Tibial nerve (tissue), 4 donors: ENCODE data around the gene NT5C1A. TPM values are rescaled to one million over a fixed set of nuclear protein-coding genes. Genes with fewer than 3 reads are reported as not detected.

Experiments
- DNase-seq, 2 donors: peaks; one replicate each; pipeline ENCODE4 v3.0.0-alpha.2; 2019; ENCODE audit warnings: low spot score in 2 of 2
- H3K27ac ChIP-seq, 4 donors: fragments of 200-600 bp; sonication (generic) in 3 of 4; one replicate each; pipeline ENCODE4 v1.5.1; 2017 to 2019; ENCODE audit warnings: mild to moderate bottlenecking in 1 of 4
- H3K27me3 ChIP-seq, 2 donors: fragments of 200-600 bp; sonication (generic) in 1 of 2; one replicate each; pipeline versions ENCODE4 v1.5.1 to v1.6.0; 2017 to 2019
- H3K36me3 ChIP-seq, 3 donors: fragments of 200-600 bp; sonication (generic); one replicate each; pipeline ENCODE4 v1.5.1; 2018 to 2019
- H3K4me1 ChIP-seq, 4 donors: fragments of 200-600 bp; sonication (generic) in 3 of 4; one replicate each; pipeline ENCODE4 v1.5.1; 2017 to 2019
- H3K4me3 ChIP-seq, 4 donors: fragments of 200-600 bp; sonication (generic) in 3 of 4; one replicate each; pipeline ENCODE4 v1.5.1; 2017 to 2019; ENCODE audit warnings: mild to moderate bottlenecking in 1 of 4, moderate library complexity in 1 of 4
- H3K9me3 ChIP-seq, 4 donors: fragments of 200-600 bp; sonication (generic) in 3 of 4; one replicate each; pipeline ENCODE4 v1.5.1; 2017 to 2019
- EP300 ChIP-seq, 2 donors: sonication (generic); formaldehyde crosslinking; IDR thresholded peaks; one replicate each; pipeline ENCODE4 v1.6.1; 2017; ENCODE audit warnings: antibody characterized with exemption in 2 of 2, mild to moderate bottlenecking in 1 of 2
- POLR2A ChIP-seq, 2 donors: fragments of 450-650 bp; IDR thresholded peaks; one replicate each; pipeline ENCODE4 v1.6.1; 2017; ENCODE audit warnings: antibody characterized with exemption in 2 of 2, mild to moderate bottlenecking in 2 of 2, moderate library complexity in 2 of 2
- WGBS, 2 donors: methylation state at CpG; one replicate each; pipeline ENCODE4 v1.1.5; 2018; 5-methylcytosine and 5-hydroxymethylcytosine counted together
- total RNA-seq, 4 donors: library from RNA; depleted of rRNA; stranded (reverse); fragments of >200 nt; gene quantifications; one replicate each; pipeline ENCODE4 v1.1.0, GENCODE V29; 2016
- TF ChIP-seq, protein P1 (sequence below), 5 experiments: fragments of 200-600 bp in 3 of 5; fragments of 450-650 bp in 2 of 5; sonication (generic) in 3 of 5; IDR thresholded peaks; one replicate each; pipeline ENCODE4 v1.5.1; 2016 to 2019; ENCODE audit warnings: antibody characterized with exemption in 5 of 5, mild to moderate bottlenecking in 3 of 5, moderate library complexity in 2 of 5

Gene NT5C1A
- total RNA-seq, 4 donors from 2014 or later, result 2.2 TPM; not detected in 3

DNA sequence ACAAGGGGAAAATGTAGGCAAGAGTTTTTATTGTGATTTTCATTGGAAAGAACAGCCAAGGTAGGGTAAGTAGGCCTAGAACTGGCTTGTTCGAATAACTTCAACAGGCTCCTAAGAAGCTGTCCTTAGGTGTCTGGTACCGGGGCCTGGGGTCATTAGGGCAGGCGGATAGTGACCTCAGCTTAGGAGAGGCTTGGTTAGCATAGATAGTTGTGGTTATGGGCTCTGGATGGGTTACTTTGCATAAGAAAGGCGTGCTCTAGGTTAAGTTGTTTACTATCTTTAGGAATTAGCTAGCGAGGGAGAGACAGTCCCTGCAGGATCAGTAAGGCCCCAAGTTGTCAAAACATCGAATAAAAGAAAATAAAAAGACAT is 40.0 kb upstream of the NT5C1A start:
- TF ChIP-seq EP300 (IDR thresholded peaks at IDR 0.05), result no peak
- Histone ChIP-seq H3K4me3 (no peak overlapping the region), H3K27ac (no peak overlapping the region), H3K27me3 (peaks cover 0 to 19% of the 10 kb centered on the region in 2 donors), H3K9me3 (no peaks in the 10 kb centered on the region), H3K36me3 (no peaks in the 10 kb centered on the region), H3K4me1 (no peaks in the 10 kb centered on the region)
- WGBS, 2 donors, result 70 to 77% methylated on average over 6 of the region's 6 CpGs
- no peak for DNase-seq

DNA sequence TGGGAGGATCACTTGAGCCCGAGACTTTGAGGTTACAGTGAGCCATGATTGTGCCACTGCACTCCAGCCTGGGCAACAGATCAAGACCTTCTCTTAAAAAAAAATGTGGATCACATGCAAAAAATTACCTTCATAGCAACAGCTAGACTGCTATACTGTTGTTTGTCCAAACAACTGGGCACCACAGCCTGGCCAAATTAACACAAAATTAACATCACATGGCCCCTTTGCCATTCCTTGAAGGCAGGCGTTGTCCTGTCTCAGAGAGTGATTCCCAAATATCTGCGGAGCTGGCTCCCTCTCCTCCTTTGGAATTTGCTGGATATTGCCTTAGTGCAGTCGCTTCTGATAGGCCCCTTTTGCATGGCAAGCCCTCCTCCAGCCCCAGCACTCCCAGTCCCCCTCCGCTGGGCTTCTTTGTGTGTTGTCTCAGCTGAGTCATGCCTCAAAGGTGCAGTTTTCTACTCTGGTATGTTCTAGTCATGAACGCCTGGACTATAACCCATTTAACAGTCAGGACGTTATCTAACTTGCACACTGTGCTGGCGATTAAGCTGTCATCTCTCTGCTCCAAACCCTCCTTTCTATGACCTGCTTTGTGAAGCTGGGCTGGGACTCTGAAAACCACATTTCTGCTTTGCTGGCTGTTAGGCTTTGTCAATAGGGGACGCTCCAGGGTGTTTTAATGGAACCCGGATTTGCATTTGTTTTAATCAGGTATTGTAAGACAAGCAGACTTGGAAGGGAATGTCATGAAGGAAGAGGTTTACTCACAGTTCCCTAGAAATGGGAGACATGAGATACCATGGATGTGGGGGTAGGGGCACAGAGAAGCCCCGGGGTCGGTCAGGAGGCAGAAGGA is 39.4 kb upstream of the NT5C1A start:
- 58 to 63% methylated on average over 12 of the region's 12 CpGs for WGBS, 2 donors

DNA sequence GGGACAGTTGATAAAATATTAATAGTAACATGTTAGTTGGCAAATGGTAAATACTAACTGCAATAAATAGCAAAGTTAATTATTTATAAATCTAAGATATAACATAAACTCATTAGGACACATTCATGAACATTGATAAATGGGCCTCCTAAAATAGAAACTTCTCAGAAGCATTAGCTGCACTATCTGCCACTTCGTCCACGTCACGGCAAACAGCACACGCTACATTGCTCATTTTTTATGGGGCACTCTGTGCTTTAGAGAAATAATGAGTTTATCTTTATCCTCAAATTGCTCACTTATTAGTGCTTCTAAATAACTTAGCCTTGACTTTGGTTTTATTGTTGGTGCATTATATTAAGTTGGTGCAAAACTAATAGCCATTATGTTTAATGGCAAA is 35.6 kb upstream of the NT5C1A start:
- Histone ChIP-seq H3K4me1 (no peaks in the 10 kb centered on the region), H3K4me3 (no peak overlapping the region), H3K9me3 (no peaks in the 10 kb centered on the region), H3K27me3 (no peaks in the 10 kb centered on the region), H3K36me3 (no peaks in the 10 kb centered on the region), H3K27ac (no peak overlapping the region)
- 87 to 93% methylated on average over 4 of the region's 4 CpGs for WGBS, 2 donors
- DNase-seq, result no peak
- TF ChIP-seq POLR2A (IDR thresholded peaks at IDR 0.05) (no peak), EP300 (IDR thresholded peaks at IDR 0.05) (no peak)
- TF ChIP-seq, protein P1, sequence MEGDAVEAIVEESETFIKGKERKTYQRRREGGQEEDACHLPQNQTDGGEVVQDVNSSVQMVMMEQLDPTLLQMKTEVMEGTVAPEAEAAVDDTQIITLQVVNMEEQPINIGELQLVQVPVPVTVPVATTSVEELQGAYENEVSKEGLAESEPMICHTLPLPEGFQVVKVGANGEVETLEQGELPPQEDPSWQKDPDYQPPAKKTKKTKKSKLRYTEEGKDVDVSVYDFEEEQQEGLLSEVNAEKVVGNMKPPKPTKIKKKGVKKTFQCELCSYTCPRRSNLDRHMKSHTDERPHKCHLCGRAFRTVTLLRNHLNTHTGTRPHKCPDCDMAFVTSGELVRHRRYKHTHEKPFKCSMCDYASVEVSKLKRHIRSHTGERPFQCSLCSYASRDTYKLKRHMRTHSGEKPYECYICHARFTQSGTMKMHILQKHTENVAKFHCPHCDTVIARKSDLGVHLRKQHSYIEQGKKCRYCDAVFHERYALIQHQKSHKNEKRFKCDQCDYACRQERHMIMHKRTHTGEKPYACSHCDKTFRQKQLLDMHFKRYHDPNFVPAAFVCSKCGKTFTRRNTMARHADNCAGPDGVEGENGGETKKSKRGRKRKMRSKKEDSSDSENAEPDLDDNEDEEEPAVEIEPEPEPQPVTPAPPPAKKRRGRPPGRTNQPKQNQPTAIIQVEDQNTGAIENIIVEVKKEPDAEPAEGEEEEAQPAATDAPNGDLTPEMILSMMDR (IDR thresholded peaks at IDR 0.05), result no peak

More for the DNA sequence above, 39.4 kb upstream of the NT5C1A start:
- no peak for DNase-seq
- Histone ChIP-seq H3K9me3 (no peaks in the 10 kb centered on the region), H3K36me3 (no peaks in the 10 kb centered on the region), H3K27me3 (peaks cover 0 to 15% of the 10 kb centered on the region in 2 donors), H3K4me1 (no peaks in the 10 kb centered on the region), H3K27ac (no peak overlapping the region), H3K4me3 (no peak overlapping the region)
- TF ChIP-seq, protein P1 (IDR thresholded peaks at IDR 0.05), result no peak
- TF ChIP-seq EP300 (IDR thresholded peaks at IDR 0.05) (no peak), POLR2A (IDR thresholded peaks at IDR 0.05) (no peak)

DNA sequence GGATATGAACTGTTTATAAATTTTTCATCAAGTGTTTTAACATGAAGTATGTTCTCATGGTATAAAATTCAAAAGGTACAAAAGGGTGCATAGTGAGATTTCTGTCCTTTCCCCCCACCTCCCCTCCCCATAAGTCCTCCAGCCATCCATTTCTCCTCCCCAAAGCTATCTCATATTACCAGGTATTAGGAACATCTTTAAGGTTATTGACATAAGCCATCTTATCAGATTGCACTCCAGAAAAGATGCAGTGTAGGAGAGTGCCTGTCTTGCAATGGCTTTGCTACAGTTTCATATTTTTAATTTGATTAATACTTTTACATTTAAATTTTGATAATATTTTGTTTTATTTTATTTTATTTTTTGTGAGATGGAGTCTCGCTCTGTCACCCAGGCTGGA is 32.9 kb upstream of the NT5C1A start:
- Histone ChIP-seq H3K4me3 (no peak overlapping the region), H3K9me3 (no peaks in the 10 kb centered on the region), H3K27ac (no peak overlapping the region), H3K36me3 (no peaks in the 10 kb centered on the region), H3K27me3 (no peaks in the 10 kb centered on the region), H3K4me1 (peaks cover 0 to 10% (median 0%) of the 10 kb centered on the region in 4 donors)
- no peak for DNase-seq
- no peak for TF ChIP-seq EP300 (IDR thresholded peaks at IDR 0.05)
- TF ChIP-seq, protein P1 (IDR thresholded peaks at IDR 0.05), result no peak
- TF ChIP-seq POLR2A (IDR thresholded peaks at IDR 0.05), result no peak
- 96 to 100% methylated on average over 1 of the region's 1 CpG for WGBS, 2 donors

- no peak overlapping the region for H3K27ac ChIP-seq
- H3K4me1 ChIP-seq, result peaks cover 0 to 10% (median 0%) of the 10 kb centered on the region in 4 donors
- TF ChIP-seq EP300 (IDR thresholded peaks at IDR 0.05), result no peak
- no peak for TF ChIP-seq POLR2A (IDR thresholded peaks at IDR 0.05)
- TF ChIP-seq, protein P1 (IDR thresholded peaks at IDR 0.05), result no peak
- no peaks in the 10 kb centered on the region for H3K36me3 ChIP-seq
- peak in 1 of 2 donors; percentile 24 for DNase-seq
- peak overlapping the region in 1 of 4 donors; percentile 12 for H3K4me3 ChIP-seq
- H3K27me3 ChIP-seq, result peaks cover 0 to 14% of the 10 kb centered on the region in 2 donors
- WGBS, 2 donors, result 19 to 28% methylated on average over 12 of the region's 12 CpGs
- no peaks in the 10 kb centered on the region for H3K9me3 ChIP-seq
Measured at GRCh38 chr1:39701049-39701439, 29.1 kb upstream of the NT5C1A start.
